Neutrophil (primary cell): ENCODE results near the gene CCL16.

Experiments
- H3K27ac ChIP-seq: fragments of 200-600 bp; sonication (generic); 2 replicates; pipeline ENCODE4 v1.5.1; 2016; ENCODE audit warnings: mild to moderate bottlenecking, moderate library complexity
- H3K27me3 ChIP-seq: fragments of 200-600 bp; sonication (generic); 2 replicates; pipeline ENCODE4 v1.6.0; 2016; ENCODE audit warnings: mild to moderate bottlenecking
- H3K36me3 ChIP-seq: fragments of 200-600 bp; sonication (generic); 2 replicates; pipeline ENCODE4 v1.5.1; 2017
- H3K4me1 ChIP-seq, 2 experiments: fragments of 200-600 bp in 1 of 2; sonication (generic) in 1 of 2; 1 replicate in 1 of 2; 2 replicates in 1 of 2; pipeline versions ENCODE4 v1.5.1 to v1.6.1; 2013 to 2016; ENCODE audit warnings: low read depth in 1 of 2, low read length in 1 of 2, mild to moderate bottlenecking in 1 of 2, moderate library complexity in 1 of 2; ENCODE audit not compliant: control insufficient read depth in 1 of 2, insufficient read depth in 1 of 2
- H3K4me3 ChIP-seq, 2 experiments: fragments of 200-600 bp in 1 of 2; sonication (generic) in 1 of 2; 1 replicate in 1 of 2; 2 replicates in 1 of 2; pipeline ENCODE4 v1.5.1; 2013 to 2016; ENCODE audit warnings: low read depth in 1 of 2, low read length in 1 of 2, mild to moderate bottlenecking in 1 of 2, moderate library complexity in 1 of 2
- H3K9me3 ChIP-seq: fragments of 200-600 bp; sonication (generic); 2 replicates; pipeline ENCODE4 v1.5.1; 2016
- CTCF ChIP-seq: fragments of 200-600 bp; sonication (generic); IDR thresholded peaks from 2 replicates; pipeline ENCODE4 v1.5.1; 2016; ENCODE audit warnings: antibody characterized with exemption

CCL16 gene

DNA sequence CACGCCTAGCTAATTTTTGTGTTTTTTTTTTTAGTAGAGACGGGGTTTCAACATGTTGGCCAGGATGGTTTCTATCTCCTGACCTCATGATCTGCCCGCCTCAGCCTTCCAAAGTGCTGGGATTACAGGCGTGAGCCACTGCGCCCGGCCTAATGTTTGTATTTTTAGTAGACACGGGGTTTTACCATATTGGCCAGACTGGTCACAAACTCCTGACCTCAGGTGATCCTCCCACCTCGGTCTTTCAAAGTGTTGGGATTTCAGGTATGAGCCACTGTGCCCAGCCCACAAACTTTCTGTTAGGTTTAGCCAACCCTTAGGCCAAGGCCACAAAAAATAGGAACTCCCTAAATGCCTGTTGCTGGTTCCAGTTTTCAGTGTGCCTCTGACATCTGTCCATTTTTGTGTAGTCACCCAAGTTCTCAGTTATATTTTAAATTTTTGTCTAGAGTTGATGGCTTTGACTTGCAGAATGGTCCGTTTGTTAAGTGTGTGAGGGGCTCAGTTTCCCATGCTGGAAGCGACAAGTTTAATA lies 12.7 kb downstream of the CCL16 start:
- TF ChIP-seq CTCF: no peak
- H3K27me3 ChIP-seq: no peaks in the 10 kb centered on the region
- no peaks in the 10 kb centered on the region for H3K9me3 ChIP-seq
- no peaks in the 10 kb centered on the region for H3K36me3 ChIP-seq
- no peak overlapping the region for H3K27ac ChIP-seq
- no peaks in the 10 kb centered on the region for H3K4me1 ChIP-seq
- H3K4me3 ChIP-seq: no peak overlapping the region

DNA sequence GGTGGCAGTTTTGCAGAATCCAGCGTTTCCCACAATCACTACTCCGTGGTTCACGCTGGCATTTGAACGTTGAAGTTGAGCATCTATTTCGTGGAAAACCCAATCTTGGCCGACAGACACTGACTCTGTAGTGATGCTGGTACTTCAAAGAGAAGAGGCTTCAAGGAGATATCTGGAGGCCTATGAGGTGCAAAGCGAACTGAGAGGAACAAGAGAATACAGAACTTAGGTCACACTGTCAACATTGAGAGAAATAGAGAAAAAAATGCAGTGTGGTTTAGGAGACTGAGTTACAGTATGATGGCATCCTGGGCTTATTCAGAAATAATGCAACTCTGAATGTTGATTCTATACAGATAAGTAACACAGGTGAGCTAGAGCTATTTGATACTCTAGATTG lies 16.0 kb downstream of the CCL16 start:
- Histone ChIP-seq H3K9me3 (no peaks in the 10 kb centered on the region), H3K27me3 (no peaks in the 10 kb centered on the region), H3K27ac (no peak overlapping the region), H3K4me1 (no peaks in the 10 kb centered on the region), H3K36me3 (no peaks in the 10 kb centered on the region), H3K4me3 (no peak overlapping the region)
- TF ChIP-seq CTCF: no peak

DNA sequence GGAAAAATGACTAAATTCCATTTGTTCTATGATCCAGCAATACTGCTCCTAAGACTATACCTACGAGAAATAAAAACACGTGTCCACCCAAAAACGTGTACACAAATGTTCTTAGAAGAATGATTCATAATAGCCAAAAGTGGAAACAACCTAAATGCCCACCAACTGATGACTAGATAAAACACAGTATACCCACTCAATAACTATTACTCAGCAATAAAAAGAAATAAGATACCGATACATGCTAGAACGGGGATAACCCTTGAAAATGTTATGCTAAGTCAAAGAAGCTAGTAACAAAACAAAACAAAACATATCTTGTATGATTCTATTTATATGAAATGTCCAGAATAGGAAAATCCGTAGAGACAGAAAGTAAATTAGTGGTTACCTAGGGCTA lies 17.6 kb downstream of the CCL16 start:
- TF ChIP-seq CTCF: no peak
- Histone ChIP-seq H3K4me1 (no peaks in the 10 kb centered on the region), H3K9me3 (no peaks in the 10 kb centered on the region), H3K27me3 (peaks cover 6% of the 10 kb centered on the region), H3K27ac (no peak overlapping the region), H3K36me3 (no peaks in the 10 kb centered on the region), H3K4me3 (no peak overlapping the region)

DNA sequence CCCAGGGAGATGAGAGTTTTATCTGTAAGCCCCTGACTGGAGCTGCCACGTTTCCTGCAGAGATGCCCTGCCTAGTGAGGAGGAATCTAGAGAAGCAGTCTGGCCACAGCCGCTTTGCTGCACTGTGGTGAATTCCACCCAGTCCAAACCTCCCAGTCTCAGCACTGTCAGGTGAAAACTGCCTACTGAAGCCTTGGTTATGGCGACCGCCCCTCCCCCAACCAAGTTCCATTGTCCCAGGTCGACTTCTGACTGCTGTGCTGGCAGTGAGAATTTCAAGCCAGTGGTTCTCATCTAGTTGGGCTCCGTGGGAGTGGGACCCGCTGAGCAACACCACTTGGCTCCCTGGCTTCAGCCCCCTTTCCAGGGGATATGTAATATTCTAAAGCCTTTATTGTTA lies 27.6 kb downstream of the CCL16 start:
- H3K27ac ChIP-seq: no peak overlapping the region
- no peaks in the 10 kb centered on the region for H3K4me1 ChIP-seq
- no peak for TF ChIP-seq CTCF
- H3K4me3 ChIP-seq: no peak overlapping the region
- no peaks in the 10 kb centered on the region for H3K9me3 ChIP-seq
- peaks cover 1% of the 10 kb centered on the region for H3K27me3 ChIP-seq
- no peaks in the 10 kb centered on the region for H3K36me3 ChIP-seq

DNA sequence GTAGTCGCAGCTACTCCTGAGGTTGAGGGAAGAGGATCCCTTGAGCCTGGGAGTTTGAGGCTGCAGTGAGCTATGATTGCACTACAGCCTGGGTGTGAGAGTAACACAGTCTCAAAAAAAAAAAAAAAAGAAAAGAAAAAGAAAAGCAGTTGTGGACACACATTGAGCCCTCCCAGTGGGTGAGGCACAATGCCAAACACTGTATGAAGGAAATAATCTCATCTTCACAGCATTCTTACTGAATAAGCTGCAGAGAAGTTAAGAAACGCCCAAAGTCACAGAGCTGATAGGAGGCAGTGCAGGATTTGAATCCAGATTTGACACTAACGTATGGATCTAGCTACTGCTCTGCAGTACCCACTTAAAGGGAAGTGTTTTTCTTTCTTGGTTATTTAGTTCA lies 31.9 kb downstream of the CCL16 start:
- Histone ChIP-seq H3K27me3 (no peaks in the 10 kb centered on the region), H3K36me3 (no peaks in the 10 kb centered on the region), H3K9me3 (no peaks in the 10 kb centered on the region), H3K4me3 (no peak overlapping the region), H3K4me1 (no peaks in the 10 kb centered on the region), H3K27ac (no peak overlapping the region)
- TF ChIP-seq CTCF: no peak

GRCh38 chr17:35948092-35948491 lies 33.2 kb downstream of the CCL16 start:
- TF ChIP-seq CTCF: no peak
- no peaks in the 10 kb centered on the region for H3K9me3 ChIP-seq
- H3K36me3 ChIP-seq: no peaks in the 10 kb centered on the region
- H3K27ac ChIP-seq: no peak overlapping the region
- H3K27me3 ChIP-seq: no peaks in the 10 kb centered on the region
- H3K4me3 ChIP-seq: no peak overlapping the region
- no peaks in the 10 kb centered on the region for H3K4me1 ChIP-seq
